ENCODE results near the gene EIF3F. TPM values are rescaled to one million over a fixed set of nuclear protein-coding genes. Genes with fewer than 3 reads are reported as not detected.

The EIF3F gene
- total and polyA plus RNA-seq, 11 donors = 103 to 434 (median 147) TPM

- no peaks in the 10 kb centered on the region for H3K9me3 ChIP-seq
- DNase-seq (no peak), ATAC-seq (no peak)
- 77 to 86% (median 82%) methylated on average over 10 to 12 of the region's 12 CpGs for WGBS, 4 donors
- no peak for TF ChIP-seq POLR2A (IDR thresholded peaks at IDR 0.05)
- TF ChIP-seq CTCF (IDR thresholded peaks at IDR 0.05) = no peak
- H3K4me1 ChIP-seq = peaks cover 0 to 22% (median 6%) of the 10 kb centered on the region in 12 donors
- no peaks in the 10 kb centered on the region for H3K36me3 ChIP-seq
- intact Hi-C loops (cut with DNase I) = loop anchor here in 1 of 10 donors (10.0 kb wide), 1 partner anchor 56 kb away; no protein-coding TSS in a partner anchor
- H3K4me3 ChIP-seq = no peak overlapping the region
- H3K27ac ChIP-seq = no peak overlapping the region
- no peaks in the 10 kb centered on the region for H3K27me3 ChIP-seq
Measured at GRCh38 chr11:8038811-8039529, 51.8 kb downstream of the EIF3F start.

- H3K27ac ChIP-seq = no peak overlapping the region
Measured at GRCh38 chr11:8039530-8040260, 52.6 kb downstream of the EIF3F start.

GRCh38 chr11:8040261-8040920 is 53.3 kb downstream of the EIF3F start:
- H3K36me3 ChIP-seq = no peaks in the 10 kb centered on the region
- intact Hi-C loops (cut with DNase I) = no loop called here

More at GRCh38 chr11:8039530-8040260, 52.6 kb downstream of the EIF3F start:
- TF ChIP-seq POLR2A (IDR thresholded peaks at IDR 0.05) (no peak), CTCF (IDR thresholded peaks at IDR 0.05) (no peak)
- no peak overlapping the region for H3K4me3 ChIP-seq
- peaks cover 0 to 15% (median 6%) of the 10 kb centered on the region in 12 donors for H3K4me1 ChIP-seq
- no peaks in the 10 kb centered on the region for H3K36me3 ChIP-seq
- DNase-seq (no peak), ATAC-seq (no peak)
- no peaks in the 10 kb centered on the region for H3K9me3 ChIP-seq
- no peaks in the 10 kb centered on the region for H3K27me3 ChIP-seq
- 62 to 81% (median 76%) methylated on average over 10 of the region's 10 CpGs for WGBS, 4 donors
- intact Hi-C loops (cut with DNase I) = loop anchor here in 1 of 10 donors (10.0 kb wide), 1 partner anchor 55 kb away; no protein-coding TSS in a partner anchor

More at GRCh38 chr11:8040261-8040920, 53.3 kb downstream of the EIF3F start:
- no peaks in the 10 kb centered on the region for H3K27me3 ChIP-seq
- no peaks in the 10 kb centered on the region for H3K9me3 ChIP-seq
- no peak overlapping the region for H3K4me3 ChIP-seq
- ATAC-seq (no peak), DNase-seq (no peak)
- no peak overlapping the region for H3K27ac ChIP-seq
- WGBS, 4 donors = 86 to 94% (median 89%) methylated on average over 4 of the region's 4 CpGs
- no peak for TF ChIP-seq CTCF (IDR thresholded peaks at IDR 0.05)
- TF ChIP-seq POLR2A (IDR thresholded peaks at IDR 0.05) = no peak
- peaks cover 0 to 9% (median 4%) of the 10 kb centered on the region in 12 donors for H3K4me1 ChIP-seq
